Hepatocyte (in vitro differentiated cells): Measurements from ENCODE around the gene RPP30. TPM values are rescaled to one million over a fixed set of nuclear protein-coding genes. Genes with fewer than 3 reads are reported as not detected.

Experiments used
- DNase-seq: peaks from one replicate; pipeline ENCODE4 v3.0.0-alpha.2; 2016; ENCODE audit warnings: low spot score
- H2AFZ ChIP-seq: fragments of 200-600 bp; sonication (generic); 2 replicates; pipeline ENCODE4 v1.6.0; 2016; ENCODE audit warnings: antibody characterized with exemption, mild to moderate bottlenecking
- H3K27ac ChIP-seq: fragments of 200-600 bp; sonication (generic); 2 replicates; pipeline ENCODE4 v1.5.1; 2016; ENCODE audit warnings: mild to moderate bottlenecking
- H3K27me3 ChIP-seq: fragments of 200-600 bp; sonication (generic); 2 replicates; pipeline ENCODE4 v1.6.1; 2016
- H3K36me3 ChIP-seq: fragments of 200-600 bp; sonication (generic); replicated peaks from 2 replicates; pipeline ENCODE4 v1.5.1; 2016; ENCODE audit warnings: low read depth; ENCODE audit not compliant: insufficient read depth
- H3K4me1 ChIP-seq: fragments of 200-600 bp; sonication (generic); 2 replicates; pipeline ENCODE4 v1.5.1; 2016; ENCODE audit warnings: mild to moderate bottlenecking, moderate library complexity; ENCODE audit not compliant: insufficient read depth
- H3K4me2 ChIP-seq: fragments of 200-600 bp; sonication (generic); 2 replicates; pipeline ENCODE4 v1.6.0; 2016
- H3K4me3 ChIP-seq: fragments of 200-600 bp; sonication (generic); 2 replicates; pipeline ENCODE4 v1.5.1; 2016; ENCODE audit warnings: mild to moderate bottlenecking
- H3K79me2 ChIP-seq: fragments of 200-600 bp; sonication (generic); 2 replicates; pipeline ENCODE4 v1.6.0; 2017; ENCODE audit warnings: mild to moderate bottlenecking
- H3K9me2 ChIP-seq: fragments of 200-600 bp; sonication (generic); replicated peaks from 2 replicates; pipeline ENCODE4 v1.6.0; 2017; ENCODE audit warnings: mild to moderate bottlenecking; ENCODE audit not compliant: insufficient read depth
- H3K9me3 ChIP-seq: fragments of 200-600 bp; sonication (generic); 2 replicates; pipeline ENCODE4 v1.5.1; 2016; ENCODE audit warnings: low read depth, mild to moderate bottlenecking
- H4K20me1 ChIP-seq: fragments of 200-600 bp; sonication (generic); 2 replicates; pipeline ENCODE4 v1.6.0; 2016; ENCODE audit warnings: mild to moderate bottlenecking; ENCODE audit not compliant: insufficient read depth, poor library complexity, severe bottlenecking
- EZH2 ChIP-seq: fragments of 200-600 bp; sonication (generic); IDR thresholded peaks from 2 replicates; pipeline ENCODE4 v1.6.1; 2016; ENCODE audit warnings: antibody characterized with exemption, mild to moderate bottlenecking, borderline replicate concordance
- EZH2phosphoT487 ChIP-seq: fragments of 200-600 bp; sonication (generic); IDR thresholded peaks from one replicate; pipeline ENCODE4 v1.6.1; 2018; ENCODE audit warnings: antibody characterized with exemption, mild to moderate bottlenecking, low read depth, moderate library complexity; ENCODE audit not compliant: unreplicated experiment, severe bottlenecking
- WGBS: methylation state at CpG from one replicate; pipeline ENCODE4 v1.1.6; 2016; ENCODE audit warnings: low lambda C conversion rate; ENCODE audit errors: missing lambda C conversion rate; 5-methylcytosine and 5-hydroxymethylcytosine counted together
- polyA plus RNA-seq: library from polyadenylated mRNA; unstranded; fragments of >200 nt; fragmentation: Nextera tagmentation; extraction: Ambion mirVana; gene quantifications from 2 replicates; pipeline ENCODE4 v1.2.1, GENCODE V29; 2016
- total RNA-seq: library from RNA; depleted of rRNA; stranded (reverse); fragments of >200 nt; gene quantifications from 2 replicates; pipeline ENCODE4 v1.2.3, GENCODE V29; 2014
- TF ChIP-seq, protein P1 (sequence below): fragments of 200-600 bp; sonication (generic); IDR thresholded peaks from 2 replicates; pipeline ENCODE4 v1.5.1; 2016; ENCODE audit warnings: antibody characterized with exemption, mild to moderate bottlenecking; ENCODE audit not compliant: poor library complexity

Gene RPP30
- 33.1 and 33.4 TPM in 2 replicates for total RNA-seq
- 28.4 and 38.6 TPM in 2 replicates for polyA plus RNA-seq

DNA sequence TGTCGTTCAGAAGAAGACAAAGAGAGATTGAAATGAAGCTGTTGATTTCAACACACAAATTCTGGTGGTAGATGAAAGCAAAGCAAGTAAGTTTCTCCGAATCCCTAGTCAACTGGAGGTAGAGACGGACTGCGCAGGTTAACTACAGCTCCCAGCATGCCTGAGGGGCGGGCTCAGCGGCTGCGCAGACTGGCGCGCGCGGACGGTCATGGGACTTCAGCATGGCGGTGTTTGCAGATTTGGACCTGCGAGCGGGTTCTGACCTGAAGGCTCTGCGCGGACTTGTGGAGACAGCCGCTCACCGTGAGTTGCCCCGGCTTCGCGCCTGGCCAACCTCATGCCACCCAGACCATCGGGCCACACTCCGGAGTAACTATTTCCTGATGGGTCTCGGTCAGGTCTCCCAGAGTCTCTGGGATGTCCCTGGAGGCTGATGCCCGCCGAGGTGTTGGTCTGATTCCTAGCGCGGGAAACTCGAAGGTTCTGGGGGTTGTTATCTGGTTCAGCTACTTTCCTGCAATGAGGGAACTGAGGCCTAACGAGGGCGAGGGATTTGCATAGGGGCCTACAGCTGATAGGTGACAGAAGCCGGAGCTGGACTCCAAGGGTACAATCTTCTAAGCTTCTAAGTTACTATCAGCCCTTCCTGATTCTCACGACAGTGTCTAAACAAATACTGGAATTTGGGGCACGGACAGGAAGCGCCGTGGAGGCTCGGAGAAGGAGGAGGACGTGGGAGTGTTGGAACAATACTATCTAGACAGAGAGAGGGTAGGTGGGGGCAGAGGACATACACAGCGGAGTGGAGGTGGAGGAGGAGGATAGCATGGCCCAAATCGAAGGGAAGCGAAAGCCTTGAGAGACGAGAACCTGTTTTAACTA is at the start of gene RPP30:
Gene RPP30 (plus strand): TSS at position 209 of the 882 bp plus-strand sequence. CDS start 13 bp downstream, at position 222.
- TF ChIP-seq EZH2phosphoT487 (no peak), EZH2 (no peak)
- TF ChIP-seq, protein P1, sequence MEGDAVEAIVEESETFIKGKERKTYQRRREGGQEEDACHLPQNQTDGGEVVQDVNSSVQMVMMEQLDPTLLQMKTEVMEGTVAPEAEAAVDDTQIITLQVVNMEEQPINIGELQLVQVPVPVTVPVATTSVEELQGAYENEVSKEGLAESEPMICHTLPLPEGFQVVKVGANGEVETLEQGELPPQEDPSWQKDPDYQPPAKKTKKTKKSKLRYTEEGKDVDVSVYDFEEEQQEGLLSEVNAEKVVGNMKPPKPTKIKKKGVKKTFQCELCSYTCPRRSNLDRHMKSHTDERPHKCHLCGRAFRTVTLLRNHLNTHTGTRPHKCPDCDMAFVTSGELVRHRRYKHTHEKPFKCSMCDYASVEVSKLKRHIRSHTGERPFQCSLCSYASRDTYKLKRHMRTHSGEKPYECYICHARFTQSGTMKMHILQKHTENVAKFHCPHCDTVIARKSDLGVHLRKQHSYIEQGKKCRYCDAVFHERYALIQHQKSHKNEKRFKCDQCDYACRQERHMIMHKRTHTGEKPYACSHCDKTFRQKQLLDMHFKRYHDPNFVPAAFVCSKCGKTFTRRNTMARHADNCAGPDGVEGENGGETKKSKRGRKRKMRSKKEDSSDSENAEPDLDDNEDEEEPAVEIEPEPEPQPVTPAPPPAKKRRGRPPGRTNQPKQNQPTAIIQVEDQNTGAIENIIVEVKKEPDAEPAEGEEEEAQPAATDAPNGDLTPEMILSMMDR = no peak
- Histone ChIP-seq H3K79me2 (peaks cover 24% of the 10 kb centered on the region), H3K36me3 (no peaks in the 10 kb centered on the region), H3K4me3 (peak within 1 kb of the TSS; percentile 70), H3K4me1 (no peaks in the 10 kb centered on the region), H2AFZ (peak within 1 kb of the TSS; percentile 89), H3K9me2 (no peaks in the 10 kb centered on the region), H3K9me3 (no peaks in the 10 kb centered on the region), H4K20me1 (no peaks in the 10 kb centered on the region), H3K27ac (peak within 1 kb of the TSS; percentile 67), H3K27me3 (no peaks in the 10 kb centered on the region), H3K4me2 (peak within 1 kb of the TSS; percentile 84)
- WGBS = 1% methylated on average over 43 of the region's 43 CpGs
- DNase-seq = peak; percentile 92

DNA sequence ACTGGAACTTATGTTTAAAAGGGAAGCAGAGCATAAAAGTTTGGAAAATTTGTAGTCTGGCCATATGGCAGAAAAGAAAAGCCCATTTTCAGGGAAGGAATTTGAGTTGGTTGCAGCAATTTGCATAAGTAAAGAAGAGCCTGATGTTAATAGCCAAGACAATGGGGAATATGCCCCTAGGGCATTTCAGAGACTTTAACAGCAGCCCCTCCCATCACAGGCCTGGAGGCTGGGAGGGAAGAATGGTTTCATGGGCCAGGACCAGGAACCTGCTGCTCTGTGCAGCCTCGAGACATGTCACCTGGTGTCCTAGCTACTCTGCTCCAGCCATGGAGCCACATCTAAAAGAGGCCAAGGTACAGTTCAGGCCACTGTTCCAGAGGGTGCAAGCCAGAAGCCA is 49.3 kb upstream of the RPP30 start:
- Histone ChIP-seq H3K4me2 (no peak overlapping the region), H2AFZ (no peak overlapping the region), H3K27ac (no peak overlapping the region), H3K79me2 (no peaks in the 10 kb centered on the region), H3K4me3 (no peak overlapping the region), H3K9me2 (no peaks in the 10 kb centered on the region), H4K20me1 (no peaks in the 10 kb centered on the region), H3K27me3 (no peaks in the 10 kb centered on the region), H3K36me3 (no peaks in the 10 kb centered on the region), H3K9me3 (no peaks in the 10 kb centered on the region), H3K4me1 (no peaks in the 10 kb centered on the region)
- WGBS = 86% methylated on average over 1 of the region's 1 CpG
- DNase-seq = no peak
- no peak for TF ChIP-seq EZH2phosphoT487
- TF ChIP-seq, protein P1 = no peak
- TF ChIP-seq EZH2 = no peak

DNA sequence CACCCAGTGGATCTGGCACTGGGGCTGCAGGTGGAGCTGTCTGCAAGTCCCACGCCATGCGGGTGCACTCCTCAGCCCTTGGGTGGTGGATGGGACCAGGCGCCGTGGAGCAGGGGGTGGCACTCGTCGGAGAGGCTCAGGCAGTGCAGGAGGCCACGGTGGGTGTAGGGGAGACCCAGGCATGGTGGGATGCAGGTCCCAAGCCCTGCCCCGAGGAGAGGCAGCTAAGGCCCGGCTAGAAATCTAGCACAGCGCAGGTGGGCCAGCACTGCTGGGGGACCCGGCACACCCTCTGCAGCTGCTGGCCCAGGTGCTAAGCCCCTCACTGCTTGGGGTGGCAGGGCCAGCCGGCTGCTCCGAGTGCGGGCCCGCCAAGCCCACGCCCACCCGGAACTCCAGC is 39.7 kb upstream of the RPP30 start:
- 89% methylated on average over 13 of the region's 17 CpGs for WGBS
- no peak overlapping the region for H2AFZ ChIP-seq
- H3K79me2 ChIP-seq = no peaks in the 10 kb centered on the region
- no peak for TF ChIP-seq EZH2phosphoT487
- no peak for TF ChIP-seq EZH2
- TF ChIP-seq, protein P1 = no peak
- no peaks in the 10 kb centered on the region for H4K20me1 ChIP-seq
- no peak overlapping the region for H3K4me2 ChIP-seq
- no peaks in the 10 kb centered on the region for H3K9me2 ChIP-seq
- H3K27ac ChIP-seq = no peak overlapping the region
- H3K36me3 ChIP-seq = no peaks in the 10 kb centered on the region
- H3K4me3 ChIP-seq = no peak overlapping the region
- H3K27me3 ChIP-seq = no peaks in the 10 kb centered on the region
- no peak for DNase-seq
- H3K9me3 ChIP-seq = no peaks in the 10 kb centered on the region
- no peaks in the 10 kb centered on the region for H3K4me1 ChIP-seq
